Endothelial cell of umbilical vein (primary cell): ENCODE data around the gene CST8. TPM values are rescaled to one million over a fixed set of nuclear protein-coding genes. Genes with fewer than 3 reads are reported as not detected.

Source experiments
- BruUV-seq: library from RNA; stranded (reverse); fragments of 400-500 nt; replicated peaks from 2 replicates; lab custom pipeline; 2021; lab: Mats Ljungman, UMichigan
- CTCF ChIA-PET: fragments of 300-600, 350-600 bp; sonication (Branson Sonifier 250); formaldehyde crosslinking; loops from one replicate; lab custom pipeline; 2021; ENCODE audit warnings: antibody characterized with exemption, inconsistent platforms; lab: Charles Lee
- POLR2A ChIA-PET: fragments of 300-600, 350-600 bp; sonication (Branson Sonifier 250); formaldehyde crosslinking; loops from one replicate; lab custom pipeline; 2021; ENCODE audit warnings: antibody characterized with exemption, inconsistent platforms; lab: Charles Lee
- DNase-seq: peaks from one replicate; pipeline ENCODE4 v3.0.0-alpha.2; 2011; ENCODE audit warnings: low read depth, low spot score
- FAIRE-seq: peaks from 2 replicates; lab custom pipeline; 2011; peaks lifted over from hg19 to GRCh38; lab: Jason Lieb, UNC
- H2AFZ ChIP-seq: 2 replicates; pipeline ENCODE4 v1.6.0; 2012; ENCODE audit warnings: low read depth, low read length, control low read depth, inconsistent platforms
- H3K27ac ChIP-seq: 2 replicates; pipeline ENCODE4 v1.5.1; 2011; ENCODE audit warnings: low read depth, mild to moderate bottlenecking, control low read depth, low read length, moderate library complexity; ENCODE audit not compliant: insufficient read depth
- H3K27me3 ChIP-seq, 2 experiments: 2 replicates each; pipeline versions ENCODE4 v1.6.0 to v1.6.1; 2011; ENCODE audit warnings: low read length in 2 of 2, mixed read lengths in 1 of 2; ENCODE audit not compliant: control insufficient read depth in 2 of 2, insufficient read depth in 2 of 2
- H3K36me3 ChIP-seq, 2 experiments: 2 replicates in 1 of 2; 3 replicates in 1 of 2; pipeline ENCODE4 v1.5.1; 2011; ENCODE audit warnings: low read length in 2 of 2, mild to moderate bottlenecking in 1 of 2, moderate library complexity in 1 of 2; ENCODE audit not compliant: control insufficient read depth in 2 of 2, insufficient read depth in 2 of 2; ENCODE audit errors: extremely low read depth in 1 of 2
- H3K4me1 ChIP-seq: 3 replicates; pipeline ENCODE4 v1.5.1; 2011; ENCODE audit warnings: mild to moderate bottlenecking, low read length; ENCODE audit not compliant: control insufficient read depth, insufficient read depth; ENCODE audit errors: extremely low read depth
- H3K4me2 ChIP-seq: 2 replicates; pipeline ENCODE4 v1.6.1; 2011; ENCODE audit warnings: low read length, control low read depth, mixed read lengths; ENCODE audit not compliant: insufficient read depth
- H3K4me3 ChIP-seq, 3 experiments: fragments of 200-600 bp in 1 of 3; sonication (generic), shearing (Covaris generic) in 1 of 3; replicated peaks in 1 of 3; 2 replicates each; pipeline ENCODE4 v1.5.1; 2011 to 2016; ENCODE audit warnings: control low read depth in 3 of 3, low read length in 3 of 3, mild to moderate bottlenecking in 2 of 3, inconsistent platforms in 1 of 3, low read depth in 1 of 3, moderate library complexity in 1 of 3; ENCODE audit not compliant: insufficient read depth in 1 of 3
- H3K79me2 ChIP-seq: 2 replicates; pipeline ENCODE4 v1.6.0; 2012; ENCODE audit warnings: low read length, inconsistent platforms; ENCODE audit not compliant: control insufficient read depth, insufficient read depth
- H3K9ac ChIP-seq: replicated peaks from 2 replicates; pipeline ENCODE3; 2011; ENCODE audit warnings: low read length, control low read depth; ENCODE audit not compliant: insufficient read depth; ENCODE audit errors: extremely low read depth
- H3K9me1 ChIP-seq: replicated peaks from 3 replicates; pipeline ENCODE4 v1.6.0; 2011; ENCODE audit warnings: mild to moderate bottlenecking, low read length; ENCODE audit not compliant: control insufficient read depth, insufficient read depth; ENCODE audit errors: extremely low read depth
- H3K9me3 ChIP-seq: replicated peaks from 2 replicates; pipeline ENCODE4 v1.5.1; 2012; ENCODE audit warnings: low read length, inconsistent platforms; ENCODE audit not compliant: control insufficient read depth, insufficient read depth
- H4K20me1 ChIP-seq: replicated peaks from 2 replicates; pipeline ENCODE3; 2011; ENCODE audit warnings: mild to moderate bottlenecking, low read length; ENCODE audit not compliant: control insufficient read depth, insufficient read depth; ENCODE audit errors: extremely low read depth
- CTCF ChIP-seq, 2 donors: IDR thresholded peaks; 1 replicate in 1 of 2; 2 replicates in 1 of 2; pipeline ENCODE4 v1.5.1; 2011; ENCODE audit warnings: low read length in 2 of 2, mild to moderate bottlenecking in 2 of 2, moderate library complexity in 2 of 2, control low read depth in 1 of 2, inconsistent platforms in 1 of 2, low read depth in 1 of 2; ENCODE audit not compliant: insufficient read depth in 1 of 2; ENCODE audit errors: extremely low read depth in 1 of 2
- EZH2 ChIP-seq: IDR thresholded peaks from 2 replicates; pipeline ENCODE4 v1.6.1; 2012; ENCODE audit warnings: borderline replicate concordance, low read depth, mild to moderate bottlenecking, moderate library complexity, low read length, inconsistent platforms; ENCODE audit not compliant: severe bottlenecking
- FOS ChIP-seq: IDR thresholded peaks from 2 replicates; pipeline ENCODE4 v1.6.1; 2011; ENCODE audit warnings: mild to moderate bottlenecking, low read length, moderate library complexity, borderline replicate concordance; ENCODE audit not compliant: insufficient read depth
- GATA2 ChIP-seq: IDR thresholded peaks from 2 replicates; pipeline ENCODE4 v1.7.0; 2011; ENCODE audit warnings: low read depth, mild to moderate bottlenecking, moderate library complexity, mixed read lengths, low read length; ENCODE audit not compliant: insufficient read length, insufficient read depth
- JUN ChIP-seq: IDR thresholded peaks from 2 replicates; pipeline ENCODE4 v1.6.1; 2011; ENCODE audit warnings: borderline replicate concordance, low read depth; ENCODE audit not compliant: insufficient read length, insufficient read depth
- MAX ChIP-seq: IDR thresholded peaks from 2 replicates; pipeline ENCODE4 v1.6.1; 2011; ENCODE audit not compliant: insufficient read depth, insufficient read length
- MYC ChIP-seq: IDR thresholded peaks from one replicate; pipeline ENCODE4 v1.6.1; 2011; ENCODE audit warnings: mild to moderate bottlenecking, low read depth, low read length
- POLR2A ChIP-seq: IDR thresholded peaks from 2 replicates; pipeline ENCODE4 v1.6.1; 2012; ENCODE audit warnings: low read depth, mild to moderate bottlenecking, control low read depth, low read length
- dilution Hi-C: fragments of 300-500 bp; cut with MboI; formaldehyde crosslinking; loops from one replicate; pipeline ENCODE4 v1.15.0; 2019; ENCODE audit warnings: low sequenced_read_pairs; ENCODE audit not compliant: extremely low pct_ligation_motif_present
- intact Hi-C: fragments of 100-400 bp; cut with micrococcal nuclease; formaldehyde crosslinking; loops from one replicate; pipeline ENCODE4 v1.10.0; 2022
- polyA plus RNA-seq, 4 experiments: library from polyadenylated mRNA; depleted of rRNA in 3 of 4; stranded (reverse) in 3 of 4; unstranded in 1 of 4; fragments of >200 nt; gene quantifications; 2 replicates each; pipeline versions ENCODE4 v1.2.1 to v1.2.3, GENCODE V29; 2011 to 2012; ENCODE audit warnings: missing spikeins in 1 of 4
- total RNA-seq: library from RNA; stranded (reverse); gene quantifications from 2 replicates; pipeline ENCODE4 v1.2.3, GENCODE V29; 2021

CST8 gene
- total and polyA plus RNA-seq, 2 donors (not counting 3 experiments of a cell fraction or from before 2014, with no cell fraction given), result not detected

- Histone ChIP-seq H3K4me1 (no peaks in the 10 kb centered on the region), H3K9ac (no peak overlapping the region), H3K9me3 (no peaks in the 10 kb centered on the region), H3K27me3 (no peaks in the 10 kb centered on the region), H3K4me3 (no peak overlapping the region), H2AFZ (no peak overlapping the region), H4K20me1 (no peaks in the 10 kb centered on the region), H3K4me2 (no peak overlapping the region), H3K79me2 (no peaks in the 10 kb centered on the region), H3K27ac (no peak overlapping the region), H3K9me1 (no peaks in the 10 kb centered on the region), H3K36me3 (no peaks in the 10 kb centered on the region)
- CTCF ChIA-PET, result no interaction called here
- dilution Hi-C loops, result no loop called here
- BruUV-seq, result no TSS peak
- DNase-seq (no peak), FAIRE-seq (no peak)
- intact Hi-C loops, result no loop called here
- no peak for TF ChIP-seq GATA2
- TF ChIP-seq MAX, result no peak
- no peak for TF ChIP-seq EZH2
- TF ChIP-seq MYC, result no peak
- TF ChIP-seq JUN, result no peak
- TF ChIP-seq POLR2A, result no peak
- no peak for TF ChIP-seq FOS
- no peak for TF ChIP-seq CTCF (IDR thresholded peaks at IDR 0.05; ENCODE audit: extremely low read depth in 1 of 2, insufficient read depth in 1 of 2, low read depth in 1 of 2, low read length in 2 of 2)
- POLR2A ChIA-PET, result no interaction called here
Measured at GRCh38 chr20:23482138-23482537, 8.8 kb upstream of the CST8 start.
